Stomach (tissue), 9 donors: ENCODE results near the gene ADIRF. TPM values are rescaled to one million over a fixed set of nuclear protein-coding genes. Genes with fewer than 3 reads are reported as not detected.

Experiments
- DNase-seq, 2 donors: peaks; one replicate each; pipeline versions ENCODE4 v3.0.0 to v3.0.0-alpha.2; 2013 to 2019
- H3K27ac ChIP-seq, 5 donors: fragments of 200-600 bp in 4 of 5; sonication (generic) in 4 of 5; one replicate each; pipeline ENCODE4 v1.5.1; 2013 to 2019; ENCODE audit warnings: mild to moderate bottlenecking in 1 of 5, moderate library complexity in 1 of 5
- H3K27me3 ChIP-seq, 3 donors: fragments of 200-600 bp; sonication (generic); one replicate each; pipeline ENCODE4 v1.5.1; 2017 to 2019; ENCODE audit warnings: mixed run types in 1 of 3
- H3K36me3 ChIP-seq, 4 donors: fragments of 200-600 bp; sonication (generic); 1 replicate in 3 of 4; 2 replicates in 1 of 4; pipeline ENCODE4 v1.5.1; 2016 to 2019
- H3K4me1 ChIP-seq, 4 donors: fragments of 200-600 bp; sonication (generic); one replicate each; pipeline ENCODE4 v1.5.1; 2016 to 2019
- H3K4me3 ChIP-seq, 4 donors: fragments of 200-600 bp; sonication (generic) in 3 of 4; one replicate each; pipeline ENCODE4 v1.5.1; 2016 to 2019; ENCODE audit warnings: mild to moderate bottlenecking in 1 of 4
- H3K9me3 ChIP-seq, 4 donors: fragments of 200-600 bp; sonication (generic); one replicate each; pipeline ENCODE4 v1.5.1; 2016 to 2019
- CTCF ChIP-seq, 7 experiments: fragments of 450-650 bp in 4 of 7; fragments of 200-600 bp in 3 of 7; sonication (generic) in 3 of 7; IDR thresholded peaks; one replicate each; pipeline ENCODE4 v1.5.1; 2016 to 2019; ENCODE audit warnings: antibody characterized with exemption in 7 of 7, control low read depth in 2 of 7, mild to moderate bottlenecking in 1 of 7
- EP300 ChIP-seq: sonication (generic); formaldehyde crosslinking; IDR thresholded peaks from one replicate; pipeline ENCODE4 v1.6.1; 2017; ENCODE audit warnings: antibody characterized with exemption
- POLR2A ChIP-seq, 4 donors: fragments of 450-650 bp; IDR thresholded peaks; one replicate each; pipeline ENCODE4 v1.6.1; 2016; ENCODE audit warnings: antibody characterized with exemption in 4 of 4, control low read depth in 2 of 4, mild to moderate bottlenecking in 1 of 4, moderate library complexity in 1 of 4
- POLR2AphosphoS5 ChIP-seq, 3 donors: sonication (generic); formaldehyde crosslinking; IDR thresholded peaks; one replicate each; pipeline ENCODE4 v1.6.1; 2016; ENCODE audit warnings: antibody characterized with exemption in 3 of 3
- WGBS, 5 donors: extraction: QIAGEN DNeasy Blood & Tissue Kit in 3 of 5; methylation state at CpG; one replicate each; pipeline versions ENCODE4 v1.1.5 to v1.1.7; 2013 to 2018; 5-methylcytosine and 5-hydroxymethylcytosine counted together
- intact Hi-C: fragments of 100-400 bp; cut with DNase I; formaldehyde crosslinking; loops from one replicate; pipeline ENCODE4 v1.15.1; 2023; ENCODE audit warnings: low total_unique reads
- polyA plus RNA-seq, 3 donors: library from polyadenylated mRNA; stranded (reverse); fragments of 200-250 nt; gene quantifications; one replicate each; pipeline ENCODE4 v1.2.3, GENCODE V29; 2013
- total RNA-seq, 5 donors: library from RNA; depleted of rRNA; stranded (reverse); fragments of >200 nt; gene quantifications; one replicate each; pipeline versions ENCODE4 v1.1.0 to v1.2.3, GENCODE V29; 2014 to 2016
- donor health status: healthy with polysubstance abuse.
- donor health status: Bipolar disorder and iron deficiency.
- donor health status: healthy.

Gene ADIRF
- total and polyA plus RNA-seq, 8 donors: 1.2 to 249 (median 86.1) TPM

GRCh38 chr10:86958901-86959736 lies 9.2 kb upstream of the ADIRF start:
- DNase-seq: peak in 1 of 2 donors; percentile 75
- Histone ChIP-seq H3K27ac (peak overlapping the region; percentile 38 to 82 (median 74)), H3K9me3 (no peaks in the 10 kb centered on the region), H3K27me3 (no peaks in the 10 kb centered on the region), H3K36me3 (no peaks in the 10 kb centered on the region), H3K4me1 (peaks cover 16 to 52% (median 41%) of the 10 kb centered on the region in 4 donors), H3K4me3 (peak overlapping the region; percentile 14 to 26 (median 24))
- intact Hi-C loops: no loop called here
- WGBS, 5 donors: 40 to 54% (median 51%) methylated on average over 10 to 16 of the region's 16 CpGs
- no peak for TF ChIP-seq POLR2A (IDR thresholded peaks at IDR 0.05)
- peak in 1 of 3 donors; percentile 26 for TF ChIP-seq POLR2AphosphoS5 (IDR thresholded peaks at IDR 0.05)
- no peak for TF ChIP-seq EP300
- TF ChIP-seq CTCF (IDR thresholded peaks at IDR 0.05): no peak

GRCh38 chr10:86959737-86960002 lies 8.6 kb upstream of the ADIRF start:
- H3K27ac ChIP-seq: peak overlapping the region; percentile 38 to 82 (median 74)
- no peaks in the 10 kb centered on the region for H3K9me3 ChIP-seq
- peak overlapping the region in 2 of 4 donors; percentile 3 to 7 for H3K4me3 ChIP-seq
- H3K27me3 ChIP-seq: no peaks in the 10 kb centered on the region
- no peaks in the 10 kb centered on the region for H3K36me3 ChIP-seq
- TF ChIP-seq CTCF (IDR thresholded peaks at IDR 0.05) (no peak), EP300 (no peak), POLR2A (IDR thresholded peaks at IDR 0.05) (no peak), POLR2AphosphoS5 (IDR thresholded peaks at IDR 0.05) (no peak)
- peaks cover 11 to 47% (median 38%) of the 10 kb centered on the region in 4 donors for H3K4me1 ChIP-seq
- DNase-seq: no peak
- intact Hi-C loops: no loop called here
- 82 to 100% (median 85%) methylated on average over 1 to 2 of the region's 2 CpGs for WGBS, 5 donors

GRCh38 chr10:86960003-86960862 lies 8.0 kb upstream of the ADIRF start:
- peak overlapping the region in 2 of 4 donors; percentile 7 to 12 for H3K4me3 ChIP-seq
- DNase-seq: peak in 1 of 2 donors; percentile 79
- peaks cover 9 to 41% (median 35%) of the 10 kb centered on the region in 4 donors for H3K4me1 ChIP-seq
- no peaks in the 10 kb centered on the region for H3K36me3 ChIP-seq
- intact Hi-C loops: no loop called here
- no peak for TF ChIP-seq EP300
- TF ChIP-seq POLR2A (IDR thresholded peaks at IDR 0.05): no peak
- TF ChIP-seq CTCF (IDR thresholded peaks at IDR 0.05): peak in 5 of 7 experiments; percentile 63 to 88 (median 80)
- peak in 1 of 3 donors; percentile 33 for TF ChIP-seq POLR2AphosphoS5 (IDR thresholded peaks at IDR 0.05)
- H3K27ac ChIP-seq: peak overlapping the region; percentile 38 to 82 (median 74)
- H3K9me3 ChIP-seq: no peaks in the 10 kb centered on the region
- no peaks in the 10 kb centered on the region for H3K27me3 ChIP-seq
- WGBS, 5 donors: 70 to 85% (median 72%) methylated on average over 25 to 37 of the region's 37 CpGs

GRCh38 chr10:86960863-86961434 lies 7.3 kb upstream of the ADIRF start:
- Histone ChIP-seq H3K4me3 (no peak overlapping the region), H3K36me3 (no peaks in the 10 kb centered on the region), H3K9me3 (no peaks in the 10 kb centered on the region), H3K27me3 (no peaks in the 10 kb centered on the region), H3K4me1 (peaks cover 9 to 36% (median 32%) of the 10 kb centered on the region in 4 donors), H3K27ac (no peak overlapping the region)
- DNase-seq: no peak
- whole genome bisulfite sequencing, 5 donors: 81 to 87% (median 85%) methylated on average over 7 to 9 of the region's 9 CpGs
- intact Hi-C loops: no loop called here
- TF ChIP-seq POLR2A (IDR thresholded peaks at IDR 0.05) (no peak), EP300 (no peak), CTCF (IDR thresholded peaks at IDR 0.05) (no peak), POLR2AphosphoS5 (IDR thresholded peaks at IDR 0.05) (no peak)
